ENCODE measurements around the gene CCSER2. TPM values are rescaled to one million over a fixed set of nuclear protein-coding genes. Genes with fewer than 3 reads are reported as not detected.

Gene CCSER2
- total RNA-seq, 1 experiment from 2014 or later = 28.9 TPM

GRCh38 chr10:84405662-84406061, 77.3 kb downstream of the CCSER2 start:
- H3K9me2 ChIP-seq (ENCODE audit: insufficient read depth) = no peaks in the 10 kb centered on the region
- TF ChIP-seq EGR1 (IDR thresholded peaks at IDR 0.05; ENCODE audit: low read depth) (no peak), FOSL1 (IDR thresholded peaks at IDR 0.05; ENCODE audit: low read depth) (no peak), CTCF (IDR thresholded peaks at IDR 0.05 in 2 of 3, conservative IDR thresholded peaks at IDR 0.05 in 1 of 3; ENCODE audit: borderline replicate concordance in 1 of 3, insufficient read depth in 1 of 3, low read depth in 2 of 3, low read length in 2 of 3) (no peak), CBX3 (IDR thresholded peaks at IDR 0.05; ENCODE audit: low read depth) (no peak), ELF1 (IDR thresholded peaks at IDR 0.05; ENCODE audit: borderline replicate concordance, low read depth) (no peak), CEBPB (IDR thresholded peaks at IDR 0.05; ENCODE audit: low read depth) (no peak), YY1 (IDR thresholded peaks at IDR 0.05; ENCODE audit: extremely low read depth, insufficient replicate concordance, low read depth, low read length) (no peak), TCF7L2 (IDR thresholded peaks at IDR 0.05; ENCODE audit: borderline replicate concordance, extremely low read depth, insufficient read depth, insufficient read length) (no peak), SRF (IDR thresholded peaks at IDR 0.05; ENCODE audit: low read depth) (no peak), JUND (IDR thresholded peaks at IDR 0.05) (no peak), EZH2phosphoT487 (IDR thresholded peaks at IDR 0.05; ENCODE audit: borderline replicate concordance) (no peak), POLR2A (IDR thresholded peaks at IDR 0.05; ENCODE audit: borderline replicate concordance, extremely low read depth, insufficient read depth, insufficient read length) (no peak), POLR2AphosphoS5 (IDR thresholded peaks at IDR 0.05; ENCODE audit: low read depth, low read length) (no peak), MAX (IDR thresholded peaks at IDR 0.05) (no peak), RAD21 (IDR thresholded peaks at IDR 0.05; ENCODE audit: low read depth) (no peak), EZH2 (IDR thresholded peaks at IDR 0.05) (no peak), ATF3 (IDR thresholded peaks at IDR 0.05) (no peak), ZNF274 (IDR thresholded peaks at IDR 0.05; ENCODE audit: low read depth, low read length) (no peak)
- no peaks in the 10 kb centered on the region for H3K4me1 ChIP-seq (ENCODE audit: control insufficient read depth in 1 of 2, insufficient read depth in 2 of 2, low read length in 2 of 2)
- intact Hi-C loops (cut with micrococcal nuclease) = no loop called here
- DNase-seq (ENCODE audit: low read depth, low spot score) (no peak), ATAC-seq (no peak)
- H3K27me3 ChIP-seq (ENCODE audit: insufficient read depth, low read length) = no peaks in the 10 kb centered on the region
- H3K79me2 ChIP-seq (ENCODE audit: insufficient read depth, low read length) = peaks cover 4% of the 10 kb centered on the region
- H3K4me2 ChIP-seq (ENCODE audit: low read length) = no peak overlapping the region
- no peaks in the 10 kb centered on the region for H4K20me1 ChIP-seq (ENCODE audit: insufficient read depth)
- H3K27ac ChIP-seq (ENCODE audit: low read depth, low read length) = no peak overlapping the region
- H3K36me3 ChIP-seq (ENCODE audit: control insufficient read depth in 1 of 2, insufficient read depth in 2 of 2, low read length in 2 of 2) = no peaks in the 10 kb centered on the region
- ChIA-PET RAD21 (ENCODE audit: low non-redundant PET in 1 of 2, low total read pairs in 2 of 2, uncharacterized antibody in 2 of 2, unreplicated experiment in 2 of 2) (no interaction called here), CTCF (no interaction called here), POLR2A (no interaction called here)
- H2AFZ ChIP-seq (ENCODE audit: low read depth, low read length, poor library complexity, severe bottlenecking) = no peak overlapping the region
- no peak overlapping the region for H3K4me3 ChIP-seq (replicated peaks in 1 of 2; ENCODE audit: low read depth in 1 of 2, low read length in 2 of 2)
- BruUV-seq (replicated peaks) = no TSS peak
- no peak overlapping the region for H3K9ac ChIP-seq (ENCODE audit: low read length)
- H3K9me3 ChIP-seq (ENCODE audit: control insufficient read depth in 1 of 2, insufficient read depth in 1 of 2, low read depth in 1 of 2, low read length in 2 of 2) = no peaks in the 10 kb centered on the region
